ENCODE data around the gene JAK1.

DNA sequence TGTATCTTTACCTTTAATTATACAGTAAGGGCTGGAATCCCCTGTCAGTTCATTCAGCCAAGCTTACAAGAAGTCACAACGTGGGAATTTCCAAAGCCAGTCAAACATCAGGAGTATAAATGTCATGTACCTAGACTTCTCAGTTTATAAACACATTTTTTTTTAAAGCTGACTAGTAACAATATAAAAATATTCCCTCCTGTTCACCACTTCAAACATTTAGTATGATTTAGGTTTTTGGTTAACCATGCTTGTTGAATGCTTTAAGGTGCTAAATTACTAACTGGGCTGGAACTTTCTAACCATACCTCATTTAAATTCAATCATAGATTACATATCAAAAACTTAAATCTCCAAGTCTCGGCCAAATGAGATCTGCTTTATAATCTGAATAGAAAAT, 44.0 kb downstream of the JAK1 start:
- TF ChIP-seq, protein P1, sequence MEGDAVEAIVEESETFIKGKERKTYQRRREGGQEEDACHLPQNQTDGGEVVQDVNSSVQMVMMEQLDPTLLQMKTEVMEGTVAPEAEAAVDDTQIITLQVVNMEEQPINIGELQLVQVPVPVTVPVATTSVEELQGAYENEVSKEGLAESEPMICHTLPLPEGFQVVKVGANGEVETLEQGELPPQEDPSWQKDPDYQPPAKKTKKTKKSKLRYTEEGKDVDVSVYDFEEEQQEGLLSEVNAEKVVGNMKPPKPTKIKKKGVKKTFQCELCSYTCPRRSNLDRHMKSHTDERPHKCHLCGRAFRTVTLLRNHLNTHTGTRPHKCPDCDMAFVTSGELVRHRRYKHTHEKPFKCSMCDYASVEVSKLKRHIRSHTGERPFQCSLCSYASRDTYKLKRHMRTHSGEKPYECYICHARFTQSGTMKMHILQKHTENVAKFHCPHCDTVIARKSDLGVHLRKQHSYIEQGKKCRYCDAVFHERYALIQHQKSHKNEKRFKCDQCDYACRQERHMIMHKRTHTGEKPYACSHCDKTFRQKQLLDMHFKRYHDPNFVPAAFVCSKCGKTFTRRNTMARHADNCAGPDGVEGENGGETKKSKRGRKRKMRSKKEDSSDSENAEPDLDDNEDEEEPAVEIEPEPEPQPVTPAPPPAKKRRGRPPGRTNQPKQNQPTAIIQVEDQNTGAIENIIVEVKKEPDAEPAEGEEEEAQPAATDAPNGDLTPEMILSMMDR (IDR thresholded peaks at IDR 0.05) = no peak
- TF ChIP-seq POLR2A (IDR thresholded peaks at IDR 0.05) = no peak
